22Rv1 (cell line): ENCODE data around the gene AQP4.

ENCODE experiments used
- CTCF ChIP-seq: fragments of 450-650 bp; IDR thresholded peaks from 2 replicates; pipeline ENCODE4 v1.5.1; 2017; ENCODE audit warnings: mild to moderate bottlenecking
- ZFX ChIP-seq: fragments of 450-650 bp; IDR thresholded peaks from 2 replicates; pipeline ENCODE4 v1.6.1; 2017; ENCODE audit warnings: antibody characterized with exemption, borderline replicate concordance

DNA sequence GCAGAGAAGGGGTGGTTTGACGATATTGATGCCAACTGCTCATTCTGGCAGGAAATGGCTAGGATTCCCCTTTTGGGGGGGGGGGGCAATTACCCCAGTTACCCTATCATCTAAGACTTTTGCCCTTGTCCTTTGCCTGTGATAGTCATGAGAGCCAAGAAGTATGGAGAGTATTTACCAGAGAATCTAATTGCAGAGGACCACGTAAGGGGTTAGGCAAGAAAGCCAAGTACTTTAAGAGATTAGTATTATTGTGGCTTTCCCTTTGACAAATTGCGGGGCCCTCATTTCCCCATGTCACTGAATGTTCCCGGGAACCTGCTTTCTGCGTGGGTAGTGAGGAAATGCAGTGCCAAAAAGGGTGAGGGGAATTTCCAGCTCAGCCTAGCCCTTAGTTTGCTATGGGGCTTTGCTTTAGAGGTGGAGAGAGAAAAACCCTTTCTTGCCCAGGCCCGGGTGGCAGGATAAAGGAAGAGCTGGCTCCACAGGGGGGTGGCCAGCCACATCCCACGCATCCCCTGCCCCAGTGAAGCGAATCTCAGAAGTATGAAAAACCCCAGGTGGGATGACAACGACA is 1.5 kb downstream of the AQP4 start:
- TF ChIP-seq CTCF (no peak), ZFX (no peak)
